AG04450 (cell line): Measurements from ENCODE around the gene HTATIP2. TPM values are rescaled to one million over a fixed set of nuclear protein-coding genes. Genes with fewer than 3 reads are reported as not detected.

Source experiments
- CTCF ChIA-PET: fragments of 300-600, 350-600 bp; formaldehyde crosslinking; extraction: SDS; loops from one replicate; lab custom pipeline; 2022; ENCODE audit warnings: antibody characterized with exemption, inconsistent platforms; lab: Charles Lee
- POLR2A ChIA-PET: fragments of 350-600 bp; formaldehyde crosslinking; extraction: SDS; loops from one replicate; lab custom pipeline; 2021; ENCODE audit warnings: antibody characterized with exemption, inconsistent platforms; lab: Yijun Ruan, JAX
- DNase-seq: peaks from one replicate; pipeline ENCODE4 v3.0.0-alpha.2; 2011; ENCODE audit warnings: low read depth, low spot score
- H3K27ac ChIP-seq: one replicate; pipeline ENCODE4 v1.5.1; 2012; ENCODE audit warnings: low read depth, low read length, control low read depth
- H3K27me3 ChIP-seq: one replicate; pipeline ENCODE4 v1.6.0; 2012; ENCODE audit warnings: low read length; ENCODE audit not compliant: control insufficient read depth, insufficient read depth
- H3K4me3 ChIP-seq: 2 replicates; pipeline ENCODE4 v1.5.1; 2011; ENCODE audit warnings: mild to moderate bottlenecking, low read depth, low read length, control low read depth
- H3K9me3 ChIP-seq: 2 replicates; pipeline ENCODE4 v1.5.1; 2012; ENCODE audit warnings: low read length; ENCODE audit not compliant: control insufficient read depth, insufficient read depth
- polyA plus RNA-seq: library from polyadenylated mRNA; depleted of rRNA; stranded (reverse); fragments of >200 nt; gene quantifications from 2 replicates; pipeline ENCODE4 v1.2.3, GENCODE V29; 2011; rRNA removed
- TF ChIP-seq, protein P1 (sequence below): IDR thresholded peaks from 2 replicates; pipeline ENCODE4 v1.5.1; 2011; ENCODE audit warnings: low read depth, low read length, control low read depth, inconsistent platforms

Gene HTATIP2
- polyA plus RNA-seq, 1 experiment = 39.8 TPM

DNA sequence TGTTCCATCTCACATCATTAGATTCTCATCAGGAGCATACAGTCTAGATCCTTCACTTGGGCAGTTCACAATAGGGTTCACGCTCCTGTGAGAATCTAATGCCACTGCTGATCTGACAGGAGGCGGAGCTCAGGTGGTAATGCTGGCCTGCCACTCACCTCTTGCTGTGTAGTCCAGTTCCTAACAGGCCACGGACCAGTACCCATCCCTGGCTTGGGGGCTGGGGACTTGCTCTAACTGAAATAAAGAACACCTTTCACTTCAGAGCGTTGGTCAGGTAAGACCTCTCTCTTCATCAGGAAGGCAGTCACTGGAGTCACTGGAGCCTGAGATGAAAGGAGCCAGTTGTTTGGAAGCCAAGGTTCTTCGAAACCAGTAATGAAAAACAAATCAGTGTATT, 65.7 kb downstream of the HTATIP2 start:
- ChIA-PET CTCF (interaction anchor here (4.5 kb wide), 1 partner anchor 32 kb away, joined by 18 read pairs; no protein-coding TSS in a partner anchor), POLR2A (no interaction called here)
- H3K4me3 ChIP-seq = no peak overlapping the region
- H3K9me3 ChIP-seq = no peaks in the 10 kb centered on the region
- no peak for DNase-seq
- H3K27me3 ChIP-seq = no peaks in the 10 kb centered on the region
- H3K27ac ChIP-seq = no peak overlapping the region
- TF ChIP-seq, protein P1, sequence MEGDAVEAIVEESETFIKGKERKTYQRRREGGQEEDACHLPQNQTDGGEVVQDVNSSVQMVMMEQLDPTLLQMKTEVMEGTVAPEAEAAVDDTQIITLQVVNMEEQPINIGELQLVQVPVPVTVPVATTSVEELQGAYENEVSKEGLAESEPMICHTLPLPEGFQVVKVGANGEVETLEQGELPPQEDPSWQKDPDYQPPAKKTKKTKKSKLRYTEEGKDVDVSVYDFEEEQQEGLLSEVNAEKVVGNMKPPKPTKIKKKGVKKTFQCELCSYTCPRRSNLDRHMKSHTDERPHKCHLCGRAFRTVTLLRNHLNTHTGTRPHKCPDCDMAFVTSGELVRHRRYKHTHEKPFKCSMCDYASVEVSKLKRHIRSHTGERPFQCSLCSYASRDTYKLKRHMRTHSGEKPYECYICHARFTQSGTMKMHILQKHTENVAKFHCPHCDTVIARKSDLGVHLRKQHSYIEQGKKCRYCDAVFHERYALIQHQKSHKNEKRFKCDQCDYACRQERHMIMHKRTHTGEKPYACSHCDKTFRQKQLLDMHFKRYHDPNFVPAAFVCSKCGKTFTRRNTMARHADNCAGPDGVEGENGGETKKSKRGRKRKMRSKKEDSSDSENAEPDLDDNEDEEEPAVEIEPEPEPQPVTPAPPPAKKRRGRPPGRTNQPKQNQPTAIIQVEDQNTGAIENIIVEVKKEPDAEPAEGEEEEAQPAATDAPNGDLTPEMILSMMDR = no peak

Other genes starting within 250 kb of the HTATIP2 start
- not detected in 2 replicates for gene DBX1, start 203.2 kb upstream of the HTATIP2 start, polyA plus RNA-seq
- 11.6 and 14.8 TPM in 2 replicates for gene PRMT3, start 24.0 kb downstream of the HTATIP2 start, polyA plus RNA-seq
- gene SLC6A5, start 235.9 kb downstream of the HTATIP2 start, polyA plus RNA-seq = not detected in 2 replicates